ENCODE results near the gene ZYG11B. TPM values are rescaled to one million over a fixed set of nuclear protein-coding genes. Genes with fewer than 3 reads are reported as not detected.

ZYG11B gene
- total and polyA plus RNA-seq, 2 of the 13 experiments (the other 11 are each of a cell fraction or from before 2014, with no cell fraction given), result 6.9 to 17.9 TPM

DNA sequence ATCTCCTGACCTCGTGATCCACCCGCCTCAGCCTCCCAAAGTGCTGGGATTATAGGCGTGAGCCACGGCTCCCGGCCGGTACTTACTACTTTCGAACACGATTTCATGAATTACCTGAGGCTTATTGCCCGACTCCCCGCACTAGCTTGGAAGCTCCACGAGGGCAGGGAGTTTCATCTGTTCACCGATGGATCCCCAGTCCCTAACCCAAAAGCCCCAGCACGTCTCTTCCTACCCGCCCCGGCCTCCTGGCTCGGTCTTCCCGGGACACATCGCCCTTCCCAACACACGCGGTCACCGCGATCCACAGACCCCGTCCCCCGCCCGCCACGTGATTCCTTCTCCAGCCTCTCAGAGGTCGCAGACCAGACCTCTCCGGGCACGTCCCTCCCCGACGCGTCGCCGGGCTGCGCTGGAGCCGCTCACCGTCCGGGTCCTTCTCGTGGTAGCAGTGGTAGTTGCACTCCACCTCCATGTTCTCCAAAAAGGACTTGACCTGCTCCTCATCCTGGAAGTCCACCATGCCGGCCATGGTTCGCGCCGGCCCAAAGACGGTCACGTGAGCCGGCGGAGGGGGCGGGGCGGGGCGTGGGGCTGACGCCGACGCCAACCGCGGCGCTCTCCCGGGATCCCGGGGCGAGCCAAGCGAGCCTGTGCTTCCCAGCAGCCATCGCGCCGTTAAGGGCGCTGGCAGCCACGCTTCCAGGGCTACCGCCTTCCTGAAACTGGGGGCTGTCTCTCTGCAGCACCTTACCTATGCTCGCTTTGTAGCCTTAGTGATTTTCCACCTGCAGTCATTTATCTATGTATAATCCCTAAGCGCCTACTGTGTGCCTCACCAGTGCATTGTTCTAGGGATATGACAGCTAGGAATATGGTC lies 28.2 kb upstream of the ZYG11B start, which contains the start of gene COA7 (continued):
- TF ChIP-seq ZNF570 (CRISPR knock-in tag; IDR thresholded peaks at IDR 0.05; ENCODE audit: borderline replicate concordance) (0 out of 2 replicates have a peak, but pooled peaks have one; percentile 69), ZNF691 (CRISPR knock-in tag; IDR thresholded peaks at IDR 0.05; ENCODE audit: borderline replicate concordance, low read depth) (peak; percentile 32; the same call in 1 of the 2 replicates), HOXA7 (CRISPR knock-in tag; IDR thresholded peaks at IDR 0.05) (0 out of 2 replicates have a peak, but pooled peaks have one; percentile 19), ZBTB14 (CRISPR knock-in tag; IDR thresholded peaks at IDR 0.05) (peak; percentile 36; the same call in 1 of the 2 replicates), ZNF263 (CRISPR knock-in tag; IDR thresholded peaks at IDR 0.05) (0 out of 2 replicates have a peak, but pooled peaks have one; percentile 29), MAFF (IDR thresholded peaks at IDR 0.05; ENCODE audit: low read depth, low read length) (no peak), FOSL1 (CRISPR knock-in tag; IDR thresholded peaks at IDR 0.05; ENCODE audit: borderline replicate concordance) (no peak; the same call in 1 of the 2 replicates), ZNF543 (CRISPR knock-in tag; IDR thresholded peaks at IDR 0.05) (peak; percentile 86), ZSCAN5A (CRISPR knock-in tag; IDR thresholded peaks at IDR 0.05; ENCODE audit: borderline replicate concordance) (0 out of 2 replicates have a peak, but pooled peaks have one; percentile 58), CBX1 (IDR thresholded peaks at IDR 0.05; ENCODE audit: low read depth) (no peak), ZNF121 (CRISPR knock-in tag; IDR thresholded peaks at IDR 0.05) (no peak), THYN1 (CRISPR knock-in tag; IDR thresholded peaks at IDR 0.05; ENCODE audit: borderline replicate concordance, low read depth) (no peak), MTA3 (CRISPR knock-in tag; IDR thresholded peaks at IDR 0.05) (no peak), RBAK (CRISPR knock-in tag; IDR thresholded peaks at IDR 0.05) (no peak), ZMYM2 (CRISPR knock-in tag; IDR thresholded peaks at IDR 0.05) (peak; percentile 61; the same call in 1 of the 2 replicates), PAF1 (CRISPR knock-in tag; IDR thresholded peaks at IDR 0.05) (no peak), REPIN1 (CRISPR knock-in tag; IDR thresholded peaks at IDR 0.05; ENCODE audit: borderline replicate concordance, low read depth) (peak; percentile 74; the same call in 1 of the 2 replicates)
- TF ChIP-seq, protein P1, sequence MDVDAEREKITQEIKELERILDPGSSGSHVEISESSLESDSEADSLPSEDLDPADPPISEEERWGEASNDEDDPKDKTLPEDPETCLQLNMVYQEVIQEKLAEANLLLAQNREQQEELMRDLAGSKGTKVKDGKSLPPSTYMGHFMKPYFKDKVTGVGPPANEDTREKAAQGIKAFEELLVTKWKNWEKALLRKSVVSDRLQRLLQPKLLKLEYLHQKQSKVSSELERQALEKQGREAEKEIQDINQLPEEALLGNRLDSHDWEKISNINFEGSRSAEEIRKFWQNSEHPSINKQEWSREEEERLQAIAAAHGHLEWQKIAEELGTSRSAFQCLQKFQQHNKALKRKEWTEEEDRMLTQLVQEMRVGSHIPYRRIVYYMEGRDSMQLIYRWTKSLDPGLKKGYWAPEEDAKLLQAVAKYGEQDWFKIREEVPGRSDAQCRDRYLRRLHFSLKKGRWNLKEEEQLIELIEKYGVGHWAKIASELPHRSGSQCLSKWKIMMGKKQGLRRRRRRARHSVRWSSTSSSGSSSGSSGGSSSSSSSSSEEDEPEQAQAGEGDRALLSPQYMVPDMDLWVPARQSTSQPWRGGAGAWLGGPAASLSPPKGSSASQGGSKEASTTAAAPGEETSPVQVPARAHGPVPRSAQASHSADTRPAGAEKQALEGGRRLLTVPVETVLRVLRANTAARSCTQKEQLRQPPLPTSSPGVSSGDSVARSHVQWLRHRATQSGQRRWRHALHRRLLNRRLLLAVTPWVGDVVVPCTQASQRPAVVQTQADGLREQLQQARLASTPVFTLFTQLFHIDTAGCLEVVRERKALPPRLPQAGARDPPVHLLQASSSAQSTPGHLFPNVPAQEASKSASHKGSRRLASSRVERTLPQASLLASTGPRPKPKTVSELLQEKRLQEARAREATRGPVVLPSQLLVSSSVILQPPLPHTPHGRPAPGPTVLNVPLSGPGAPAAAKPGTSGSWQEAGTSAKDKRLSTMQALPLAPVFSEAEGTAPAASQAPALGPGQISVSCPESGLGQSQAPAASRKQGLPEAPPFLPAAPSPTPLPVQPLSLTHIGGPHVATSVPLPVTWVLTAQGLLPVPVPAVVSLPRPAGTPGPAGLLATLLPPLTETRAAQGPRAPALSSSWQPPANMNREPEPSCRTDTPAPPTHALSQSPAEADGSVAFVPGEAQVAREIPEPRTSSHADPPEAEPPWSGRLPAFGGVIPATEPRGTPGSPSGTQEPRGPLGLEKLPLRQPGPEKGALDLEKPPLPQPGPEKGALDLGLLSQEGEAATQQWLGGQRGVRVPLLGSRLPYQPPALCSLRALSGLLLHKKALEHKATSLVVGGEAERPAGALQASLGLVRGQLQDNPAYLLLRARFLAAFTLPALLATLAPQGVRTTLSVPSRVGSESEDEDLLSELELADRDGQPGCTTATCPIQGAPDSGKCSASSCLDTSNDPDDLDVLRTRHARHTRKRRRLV (CRISPR knock-in tag; IDR thresholded peaks at IDR 0.05), result no peak; the same call in 1 of the 2 replicates

Measured in HepG2 (cell line).